Endothelial cell of umbilical vein (primary cell): ENCODE measurements around the gene SORL1.

Experiments
- CTCF ChIP-seq, 2 donors: IDR thresholded peaks; 1 replicate in 1 of 2; 2 replicates in 1 of 2; pipeline ENCODE4 v1.5.1; 2011; ENCODE audit warnings: low read length in 2 of 2, mild to moderate bottlenecking in 2 of 2, moderate library complexity in 2 of 2, control low read depth in 1 of 2, inconsistent platforms in 1 of 2, low read depth in 1 of 2; ENCODE audit not compliant: insufficient read depth in 1 of 2; ENCODE audit errors: extremely low read depth in 1 of 2
- EZH2 ChIP-seq: IDR thresholded peaks from 2 replicates; pipeline ENCODE4 v1.6.1; 2012; ENCODE audit warnings: borderline replicate concordance, low read depth, mild to moderate bottlenecking, moderate library complexity, low read length, inconsistent platforms; ENCODE audit not compliant: severe bottlenecking
- GATA2 ChIP-seq: IDR thresholded peaks from 2 replicates; pipeline ENCODE4 v1.7.0; 2011; ENCODE audit warnings: low read depth, mild to moderate bottlenecking, moderate library complexity, mixed read lengths, low read length; ENCODE audit not compliant: insufficient read length, insufficient read depth
- JUN ChIP-seq: IDR thresholded peaks from 2 replicates; pipeline ENCODE4 v1.6.1; 2011; ENCODE audit warnings: borderline replicate concordance, low read depth; ENCODE audit not compliant: insufficient read length, insufficient read depth
- MAX ChIP-seq: IDR thresholded peaks from 2 replicates; pipeline ENCODE4 v1.6.1; 2011; ENCODE audit not compliant: insufficient read depth, insufficient read length
- MYC ChIP-seq: IDR thresholded peaks from one replicate; pipeline ENCODE4 v1.6.1; 2011; ENCODE audit warnings: mild to moderate bottlenecking, low read depth, low read length
- POLR2A ChIP-seq: IDR thresholded peaks from 2 replicates; pipeline ENCODE4 v1.6.1; 2012; ENCODE audit warnings: low read depth, mild to moderate bottlenecking, control low read depth, low read length
- POLR2AphosphoS5 ChIP-seq: IDR thresholded peaks from 2 replicates; pipeline ENCODE4 v1.6.1; 2012; ENCODE audit warnings: low read depth, mild to moderate bottlenecking, control low read depth, low read length, moderate library complexity; ENCODE audit not compliant: insufficient read depth

GRCh38 chr11:121559606-121560200, 107.6 kb downstream of the SORL1 start:
- no peak for TF ChIP-seq CTCF (IDR thresholded peaks at IDR 0.05; ENCODE audit: extremely low read depth in 1 of 2, insufficient read depth in 1 of 2, low read depth in 1 of 2, low read length in 2 of 2)
- no peak for TF ChIP-seq POLR2AphosphoS5
- TF ChIP-seq POLR2A = no peak
- TF ChIP-seq EZH2 = no peak
- TF ChIP-seq MAX = no peak
- no peak for TF ChIP-seq GATA2
- TF ChIP-seq MYC = no peak
- TF ChIP-seq JUN = no peak
